HG03520 (cell line): ENCODE data around the gene ORC2.

ENCODE experiments used
- ATAC-seq: cut with Tn5 transposase; IDR thresholded peaks from one replicate; pipeline ENCODE4 v1.9.1; 2021; ENCODE audit warnings: mild to moderate bottlenecking, moderate library complexity; ENCODE audit not compliant: unreplicated experiment

ORC2 gene

GRCh38 chr2:200862532-200863000, 100.9 kb downstream of the ORC2 start:
- peak; percentile 35 for ATAC-seq

- ATAC-seq: no peak
Observed at GRCh38 chr2:200861617-200862155, 101.8 kb downstream of the ORC2 start.

GRCh38 chr2:200860092-200860795, 103.2 kb downstream of the ORC2 start:
- no peak for ATAC-seq
